ENCODE results near the gene TEX53.

DNA sequence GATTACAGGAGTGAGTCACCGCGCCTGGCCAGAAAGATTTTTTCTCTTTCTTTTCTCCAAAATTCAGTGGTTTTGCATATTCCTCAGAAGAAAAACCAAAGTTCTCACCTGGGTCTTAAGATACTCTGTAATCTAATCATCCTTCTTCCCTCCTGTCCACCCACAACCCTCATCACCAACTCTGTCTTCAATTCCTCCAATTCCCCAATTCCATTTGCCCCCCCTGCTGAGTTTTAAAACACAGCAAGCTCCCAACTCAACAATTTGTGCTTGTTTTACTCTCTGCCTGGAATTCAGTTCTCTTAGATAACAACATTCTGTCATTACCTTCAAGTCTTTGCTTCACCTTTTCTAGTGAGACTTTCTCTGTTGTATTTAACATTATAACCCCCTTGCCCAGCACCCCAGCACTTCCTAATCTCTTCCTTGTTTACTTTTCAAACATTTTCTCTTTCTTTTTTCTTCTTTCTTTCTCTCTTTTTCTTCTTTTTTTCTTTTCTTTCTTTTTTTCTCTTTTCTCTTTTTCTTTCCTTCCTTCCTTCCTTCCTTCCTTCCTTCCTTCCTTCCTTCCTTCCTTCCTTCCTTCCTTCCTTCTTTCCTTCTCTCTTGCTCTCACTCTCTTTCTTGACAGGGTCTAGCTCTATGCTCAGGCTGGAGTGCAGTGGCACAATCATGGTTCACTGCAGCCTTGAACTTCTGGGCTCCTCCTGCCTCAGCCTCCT lies 16.6 kb upstream of the TEX53 start:
- no peak for TF ChIP-seq CTCF (IDR thresholded peaks at IDR 0.05)
- TF ChIP-seq ELF4 (CRISPR knock-in tag; IDR thresholded peaks at IDR 0.05; ENCODE audit: low read depth) = no peak
- TF ChIP-seq ZBTB21 (CRISPR knock-in tag; IDR thresholded peaks at IDR 0.05; ENCODE audit: borderline replicate concordance) = no peak
- TF ChIP-seq, protein P1, sequence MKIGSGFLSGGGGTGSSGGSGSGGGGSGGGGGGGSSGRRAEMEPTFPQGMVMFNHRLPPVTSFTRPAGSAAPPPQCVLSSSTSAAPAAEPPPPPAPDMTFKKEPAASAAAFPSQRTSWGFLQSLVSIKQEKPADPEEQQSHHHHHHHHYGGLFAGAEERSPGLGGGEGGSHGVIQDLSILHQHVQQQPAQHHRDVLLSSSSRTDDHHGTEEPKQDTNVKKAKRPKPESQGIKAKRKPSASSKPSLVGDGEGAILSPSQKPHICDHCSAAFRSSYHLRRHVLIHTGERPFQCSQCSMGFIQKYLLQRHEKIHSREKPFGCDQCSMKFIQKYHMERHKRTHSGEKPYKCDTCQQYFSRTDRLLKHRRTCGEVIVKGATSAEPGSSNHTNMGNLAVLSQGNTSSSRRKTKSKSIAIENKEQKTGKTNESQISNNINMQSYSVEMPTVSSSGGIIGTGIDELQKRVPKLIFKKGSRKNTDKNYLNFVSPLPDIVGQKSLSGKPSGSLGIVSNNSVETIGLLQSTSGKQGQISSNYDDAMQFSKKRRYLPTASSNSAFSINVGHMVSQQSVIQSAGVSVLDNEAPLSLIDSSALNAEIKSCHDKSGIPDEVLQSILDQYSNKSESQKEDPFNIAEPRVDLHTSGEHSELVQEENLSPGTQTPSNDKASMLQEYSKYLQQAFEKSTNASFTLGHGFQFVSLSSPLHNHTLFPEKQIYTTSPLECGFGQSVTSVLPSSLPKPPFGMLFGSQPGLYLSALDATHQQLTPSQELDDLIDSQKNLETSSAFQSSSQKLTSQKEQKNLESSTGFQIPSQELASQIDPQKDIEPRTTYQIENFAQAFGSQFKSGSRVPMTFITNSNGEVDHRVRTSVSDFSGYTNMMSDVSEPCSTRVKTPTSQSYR (CRISPR knock-in tag; IDR thresholded peaks at IDR 0.05) = no peak

Data from WTC11 (cell line).